Activated CD8-positive, alpha-beta T cell treated with anti-CD3 and anti-CD28 coated beads for 36 hours (primary cell): ENCODE measurements around the gene SLC4A2. TPM values are rescaled to one million over a fixed set of nuclear protein-coding genes. Genes with fewer than 3 reads are reported as not detected.

Experiments
- ATAC-seq: fragments of 200-7000 bp; cut with Tn5 transposase; one replicate; pipeline ENCODE4 v1.10.0; 2021; ENCODE audit warnings: mild to moderate bottlenecking, moderate library complexity
- CTCF ChIA-PET: fragments of 350-600 bp; sonication (Branson Sonifier 250); formaldehyde crosslinking; loops from one replicate; lab custom pipeline; 2021; ENCODE audit warnings: antibody characterized with exemption; lab: Charles Lee
- POLR2A ChIA-PET: fragments of 350-600 bp; sonication (Branson Sonifier 250); formaldehyde crosslinking; loops from one replicate; lab custom pipeline; 2021; ENCODE audit warnings: antibody characterized with exemption; lab: Charles Lee
- DNase-seq: peaks from one replicate; pipeline ENCODE4 v3.0.0-alpha.2; 2020
- H3K27ac Mint-ChIP-seq: one replicate; pipeline ENCODE4 v1.8.0; 2021; ENCODE audit warnings: mild to moderate bottlenecking, mixed read lengths
- H3K27me3 Mint-ChIP-seq: one replicate; pipeline ENCODE4 v1.8.0; 2021; ENCODE audit warnings: mixed read lengths
- H3K36me3 Mint-ChIP-seq: one replicate; pipeline ENCODE4 v1.8.0; 2021; ENCODE audit warnings: low read depth, mixed read lengths
- H3K4me1 Mint-ChIP-seq: one replicate; pipeline ENCODE4 v1.8.0; 2021; ENCODE audit warnings: low read depth, mixed read lengths
- H3K4me3 Mint-ChIP-seq: one replicate; pipeline ENCODE4 v1.8.0; 2021; ENCODE audit warnings: mild to moderate bottlenecking, moderate library complexity, mixed read lengths
- H3K9me3 Mint-ChIP-seq: one replicate; pipeline ENCODE4 v1.8.0; 2021; ENCODE audit warnings: mixed read lengths
- intact Hi-C: fragments of 100-400 bp; cut with micrococcal nuclease; formaldehyde crosslinking; loops from one replicate; pipeline ENCODE4 v1.10.0; 2022
- total RNA-seq, 2 experiments: library from RNA; stranded (reverse); gene quantifications; one replicate each; pipeline ENCODE4 v1.2.3, GENCODE V29; 2021
- TF ChIP-seq, protein P1 (sequence below): fragments of 200-600 bp; IDR thresholded peaks from one replicate; pipeline ENCODE4 v1.8.0; 2022; ENCODE audit warnings: antibody characterized with exemption, mild to moderate bottlenecking

The SLC4A2 gene, protein sequence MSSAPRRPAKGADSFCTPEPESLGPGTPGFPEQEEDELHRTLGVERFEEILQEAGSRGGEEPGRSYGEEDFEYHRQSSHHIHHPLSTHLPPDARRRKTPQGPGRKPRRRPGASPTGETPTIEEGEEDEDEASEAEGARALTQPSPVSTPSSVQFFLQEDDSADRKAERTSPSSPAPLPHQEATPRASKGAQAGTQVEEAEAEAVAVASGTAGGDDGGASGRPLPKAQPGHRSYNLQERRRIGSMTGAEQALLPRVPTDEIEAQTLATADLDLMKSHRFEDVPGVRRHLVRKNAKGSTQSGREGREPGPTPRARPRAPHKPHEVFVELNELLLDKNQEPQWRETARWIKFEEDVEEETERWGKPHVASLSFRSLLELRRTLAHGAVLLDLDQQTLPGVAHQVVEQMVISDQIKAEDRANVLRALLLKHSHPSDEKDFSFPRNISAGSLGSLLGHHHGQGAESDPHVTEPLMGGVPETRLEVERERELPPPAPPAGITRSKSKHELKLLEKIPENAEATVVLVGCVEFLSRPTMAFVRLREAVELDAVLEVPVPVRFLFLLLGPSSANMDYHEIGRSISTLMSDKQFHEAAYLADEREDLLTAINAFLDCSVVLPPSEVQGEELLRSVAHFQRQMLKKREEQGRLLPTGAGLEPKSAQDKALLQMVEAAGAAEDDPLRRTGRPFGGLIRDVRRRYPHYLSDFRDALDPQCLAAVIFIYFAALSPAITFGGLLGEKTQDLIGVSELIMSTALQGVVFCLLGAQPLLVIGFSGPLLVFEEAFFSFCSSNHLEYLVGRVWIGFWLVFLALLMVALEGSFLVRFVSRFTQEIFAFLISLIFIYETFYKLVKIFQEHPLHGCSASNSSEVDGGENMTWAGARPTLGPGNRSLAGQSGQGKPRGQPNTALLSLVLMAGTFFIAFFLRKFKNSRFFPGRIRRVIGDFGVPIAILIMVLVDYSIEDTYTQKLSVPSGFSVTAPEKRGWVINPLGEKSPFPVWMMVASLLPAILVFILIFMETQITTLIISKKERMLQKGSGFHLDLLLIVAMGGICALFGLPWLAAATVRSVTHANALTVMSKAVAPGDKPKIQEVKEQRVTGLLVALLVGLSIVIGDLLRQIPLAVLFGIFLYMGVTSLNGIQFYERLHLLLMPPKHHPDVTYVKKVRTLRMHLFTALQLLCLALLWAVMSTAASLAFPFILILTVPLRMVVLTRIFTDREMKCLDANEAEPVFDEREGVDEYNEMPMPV
- total RNA-seq = 10 to 100 TPM; 42.7 to 46.1 TPM

DNA sequence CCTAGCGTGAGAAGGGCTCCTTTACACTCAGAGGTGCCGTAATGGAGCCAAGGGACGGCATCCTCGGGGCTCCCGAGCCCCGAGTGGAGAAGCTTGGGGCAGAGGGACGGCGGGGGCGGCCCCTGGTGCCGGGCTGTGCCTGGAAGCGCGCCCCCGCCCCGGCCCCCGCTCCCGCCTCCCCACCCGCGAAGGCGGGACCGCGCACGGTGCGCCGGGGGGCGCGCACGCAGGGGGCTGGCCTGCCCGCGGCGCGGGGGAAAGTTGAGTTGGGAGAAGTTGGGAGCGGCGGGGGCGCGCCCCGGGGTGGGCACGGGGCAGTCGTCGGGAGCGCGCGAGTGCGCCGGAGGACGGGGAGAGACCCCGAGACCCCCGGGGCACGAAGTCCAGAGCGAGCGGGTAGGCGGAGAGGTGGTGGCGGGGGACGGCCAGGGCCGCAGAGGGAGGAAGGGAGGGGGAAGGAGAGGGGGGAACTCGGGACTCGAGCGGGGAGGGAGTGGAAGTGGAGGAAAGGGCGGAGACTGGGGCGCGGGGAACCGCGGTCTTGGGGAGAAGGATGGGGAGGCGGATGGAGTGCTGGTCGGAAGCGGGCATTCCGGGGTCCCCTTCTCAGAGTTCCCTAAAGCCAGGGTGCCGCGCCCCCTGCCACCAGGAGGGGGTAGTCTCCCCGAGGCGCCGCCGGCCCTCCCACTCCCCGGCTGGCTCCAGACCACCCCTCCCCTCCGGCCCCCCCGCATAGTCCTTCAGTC lies at the start of gene SLC4A2:
SLC4A2 (plus strand) TSS at position 223 of the 746 bp plus-strand sequence. CDS start 2,399 bp downstream, outside the sequence.
- intact Hi-C loops = loop anchor here (2.0 kb wide), 2 partner anchors 23 to 31 kb away; partner anchors contain the start of genes ABCB8 and TMUB1
- Mint-ChIP-seq H3K4me1 (peaks cover 35% of the 10 kb centered on the region), H3K36me3 (peaks cover 2% of the 10 kb centered on the region), H3K27ac (peak within 1 kb of the TSS; percentile 89), H3K27me3 (no peaks in the 10 kb centered on the region), H3K4me3 (peak within 1 kb of the TSS; percentile 95), H3K9me3 (no peaks in the 10 kb centered on the region)
- ATAC-seq = peak; percentile 6
- ChIA-PET CTCF (interaction anchor here (0.8 to 1.7 kb wide), 10 partner anchors 20 to 65 kb away, joined by 3 to 10 read pairs (median 4); partner anchors contain the start of genes ABCB8, FASTK and TMUB1), POLR2A (interaction anchor here (0.6 to 1.6 kb wide), 8 partner anchors 10 to 49 kb away, joined by 3 to 8 read pairs (median 3); no protein-coding TSS in a partner anchor)
- peak; percentile 72 for DNase-seq
- TF ChIP-seq, protein P1, sequence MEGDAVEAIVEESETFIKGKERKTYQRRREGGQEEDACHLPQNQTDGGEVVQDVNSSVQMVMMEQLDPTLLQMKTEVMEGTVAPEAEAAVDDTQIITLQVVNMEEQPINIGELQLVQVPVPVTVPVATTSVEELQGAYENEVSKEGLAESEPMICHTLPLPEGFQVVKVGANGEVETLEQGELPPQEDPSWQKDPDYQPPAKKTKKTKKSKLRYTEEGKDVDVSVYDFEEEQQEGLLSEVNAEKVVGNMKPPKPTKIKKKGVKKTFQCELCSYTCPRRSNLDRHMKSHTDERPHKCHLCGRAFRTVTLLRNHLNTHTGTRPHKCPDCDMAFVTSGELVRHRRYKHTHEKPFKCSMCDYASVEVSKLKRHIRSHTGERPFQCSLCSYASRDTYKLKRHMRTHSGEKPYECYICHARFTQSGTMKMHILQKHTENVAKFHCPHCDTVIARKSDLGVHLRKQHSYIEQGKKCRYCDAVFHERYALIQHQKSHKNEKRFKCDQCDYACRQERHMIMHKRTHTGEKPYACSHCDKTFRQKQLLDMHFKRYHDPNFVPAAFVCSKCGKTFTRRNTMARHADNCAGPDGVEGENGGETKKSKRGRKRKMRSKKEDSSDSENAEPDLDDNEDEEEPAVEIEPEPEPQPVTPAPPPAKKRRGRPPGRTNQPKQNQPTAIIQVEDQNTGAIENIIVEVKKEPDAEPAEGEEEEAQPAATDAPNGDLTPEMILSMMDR = peak; percentile 75

DNA sequence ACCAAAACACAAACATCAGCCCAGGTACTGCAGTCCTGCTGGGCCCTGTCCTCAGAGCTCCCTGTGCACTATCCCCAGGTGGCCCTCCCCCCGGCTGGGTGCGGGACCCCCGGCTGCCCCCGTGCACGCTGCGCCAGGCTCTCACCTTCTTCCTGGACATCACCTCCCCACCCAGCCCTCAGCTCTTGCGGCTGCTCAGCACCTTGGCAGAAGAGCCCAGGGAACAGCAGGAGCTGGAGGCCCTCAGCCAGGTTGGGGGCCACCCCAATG lies 49.4 kb upstream of the SLC4A2 start:
- TF ChIP-seq, protein P1 = no peak
- intact Hi-C loops = no loop called here
- Mint-ChIP-seq H3K27me3 (no peaks in the 10 kb centered on the region), H3K4me1 (peaks cover 61% of the 10 kb centered on the region), H3K4me3 (no peak overlapping the region), H3K27ac (peak overlapping the region; percentile 84), H3K36me3 (peaks cover 8% of the 10 kb centered on the region), H3K9me3 (no peaks in the 10 kb centered on the region)
- CTCF ChIA-PET = interaction anchor here (0.7 to 4.3 kb wide), 14 partner anchors 8 to 133 kb away, joined by 3 to 58 read pairs (median 8); partner anchors contain the start of genes ABCB8 and AGAP3
- DNase-seq = no peak
- POLR2A ChIA-PET = interaction anchor here (1.6 to 2.5 kb wide), 3 partner anchors 9 to 19 kb away, joined by 4 to 18 read pairs (median 8); partner anchors contain the start of gene ABCB8
- ATAC-seq = no peak

DNA sequence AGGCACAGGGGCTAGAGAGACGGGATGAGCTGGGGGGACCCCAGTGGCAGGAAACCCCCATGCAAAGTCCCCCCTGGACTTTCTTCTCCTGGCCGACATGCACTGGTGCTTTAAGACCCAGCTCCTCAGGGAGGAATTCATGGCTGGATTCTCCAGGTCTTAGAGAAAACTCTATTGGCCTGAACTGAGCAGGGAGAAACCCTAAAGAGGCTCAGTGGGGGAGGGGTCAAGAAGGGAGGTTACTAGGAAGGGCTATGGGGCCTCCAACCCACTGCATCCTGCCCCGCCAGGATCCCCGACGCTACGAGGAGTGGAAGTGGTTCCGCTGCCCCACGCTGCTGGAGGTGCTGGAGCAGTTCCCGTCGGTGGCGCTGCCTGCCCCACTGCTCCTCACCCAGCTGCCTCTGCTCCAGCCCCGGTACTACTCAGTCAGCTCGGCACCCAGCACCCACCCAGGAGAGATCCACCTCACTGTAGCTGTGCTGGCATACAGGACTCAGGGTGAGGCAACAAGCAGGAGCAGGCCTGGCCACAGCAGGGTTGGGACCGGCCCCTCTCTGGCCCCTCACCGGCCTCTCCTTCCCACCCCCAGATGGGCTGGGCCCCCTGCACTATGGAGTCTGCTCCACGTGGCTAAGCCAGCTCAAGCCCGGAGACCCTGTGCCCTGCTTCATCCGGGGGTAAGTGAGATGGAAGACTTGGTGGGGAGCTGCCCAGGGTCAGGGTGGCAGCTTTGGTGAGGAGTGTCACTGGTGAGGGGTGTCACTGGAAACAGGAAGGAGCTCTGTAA lies 48.9 kb upstream of the SLC4A2 start:
- ATAC-seq = peak; percentile 32
- ChIA-PET CTCF (interaction anchor here (0.7 to 4.3 kb wide), 16 partner anchors 8 to 134 kb away, joined by 3 to 58 read pairs (median 8); partner anchors contain the start of genes ABCB8 and AGAP3), POLR2A (interaction anchor here (1.1 to 2.5 kb wide), 4 partner anchors 8 to 49 kb away, joined by 3 to 18 read pairs (median 6); partner anchors contain the start of genes ABCB8 and SLC4A2)
- intact Hi-C loops = no loop called here
- H3K9me3 Mint-ChIP-seq = no peaks in the 10 kb centered on the region
- H3K27ac Mint-ChIP-seq = peak overlapping the region; percentile 84
- peaks cover 13% of the 10 kb centered on the region for H3K36me3 Mint-ChIP-seq
- no peaks in the 10 kb centered on the region for H3K27me3 Mint-ChIP-seq
- H3K4me3 Mint-ChIP-seq = peak overlapping the region; percentile 63
- peak; percentile 66 for DNase-seq
- TF ChIP-seq, protein P1 = no peak
- peaks cover 66% of the 10 kb centered on the region for H3K4me1 Mint-ChIP-seq
